HL-60 (cell line): Measurements from ENCODE around the gene GFY.

Source experiments
- DNase-seq, 2 experiments: peaks; one replicate each; pipeline ENCODE4 v3.0.0-alpha.2; 2010 to 2020; ENCODE audit warnings: low read depth in 1 of 2, low spot score in 1 of 2
- H3K27ac ChIP-seq: fragments of 250-450 bp; sonication (Bioruptor Pico); replicated peaks from 2 replicates; pipeline ENCODE4 v1.5.1; 2020; ENCODE audit warnings: mild to moderate bottlenecking, moderate library complexity
- H3K27me3 ChIP-seq: fragments of 250-450 bp; sonication (Bioruptor Pico); 2 replicates; pipeline ENCODE4 v1.5.1; 2021; ENCODE audit warnings: mild to moderate bottlenecking, moderate library complexity; ENCODE audit not compliant: insufficient read depth, poor library complexity, severe bottlenecking
- H3K4me3 ChIP-seq: replicated peaks from 2 replicates; pipeline ENCODE4 v1.5.1; 2011; ENCODE audit warnings: mild to moderate bottlenecking, control low read depth, low read length; ENCODE audit not compliant: insufficient read depth
- GABPA ChIP-seq: IDR thresholded peaks from 2 replicates; pipeline ENCODE4 v1.6.1; 2012; ENCODE audit warnings: low read depth
- POLR2AphosphoS5 ChIP-seq: IDR thresholded peaks from 2 replicates; pipeline ENCODE4 v1.6.1; 2012; ENCODE audit warnings: low read depth
- SPI1 ChIP-seq: IDR thresholded peaks from 2 replicates; pipeline ENCODE4 v1.6.1; 2012; ENCODE audit warnings: low read depth, mild to moderate bottlenecking, borderline replicate concordance
- TF ChIP-seq, protein P1 (sequence below): IDR thresholded peaks from 2 replicates; pipeline ENCODE4 v1.6.1; 2012; ENCODE audit warnings: low read depth; ENCODE audit not compliant: insufficient replicate concordance
- TF ChIP-seq, protein P2 (sequence below): IDR thresholded peaks from one replicate; pipeline ENCODE4 v1.5.1; 2011; ENCODE audit warnings: low read length, control low read depth, inconsistent platforms; ENCODE audit not compliant: insufficient read depth

The GFY gene

DNA sequence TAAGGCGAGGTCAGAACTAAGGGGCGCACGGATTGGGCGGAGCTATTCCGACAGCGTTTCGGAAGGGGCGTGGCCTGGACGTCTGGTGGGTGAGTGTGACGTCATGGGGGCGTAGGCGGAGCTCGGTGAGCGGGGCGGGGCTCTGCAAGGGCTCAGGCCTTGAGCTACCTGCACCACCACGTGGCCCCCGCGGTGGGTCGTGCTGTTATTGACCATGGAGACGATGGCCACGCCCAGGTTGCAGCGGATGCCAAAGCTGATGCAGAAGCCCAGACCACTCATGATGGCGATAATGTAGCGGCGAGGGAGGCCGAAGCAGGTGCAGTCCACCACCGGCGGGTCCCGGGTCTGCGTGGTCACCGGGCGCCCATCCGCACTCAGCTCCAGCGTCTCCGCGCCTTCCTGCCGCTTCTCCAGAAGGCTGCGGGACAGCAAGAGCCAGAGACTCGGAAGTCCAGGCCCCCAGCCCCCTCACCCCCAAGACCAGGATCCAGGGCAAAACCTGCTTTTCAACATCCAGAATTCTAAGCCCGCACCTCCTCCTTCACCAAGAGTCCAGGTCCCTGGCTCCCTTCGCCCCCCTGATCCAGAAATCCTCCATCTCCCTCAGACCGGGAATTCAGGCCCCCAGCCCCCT, 11.3 kb downstream of the GFY start:
- peaks cover 50% of the 10 kb centered on the region for H3K27me3 ChIP-seq
- no peak overlapping the region for H3K4me3 ChIP-seq
- TF ChIP-seq, protein P1, sequence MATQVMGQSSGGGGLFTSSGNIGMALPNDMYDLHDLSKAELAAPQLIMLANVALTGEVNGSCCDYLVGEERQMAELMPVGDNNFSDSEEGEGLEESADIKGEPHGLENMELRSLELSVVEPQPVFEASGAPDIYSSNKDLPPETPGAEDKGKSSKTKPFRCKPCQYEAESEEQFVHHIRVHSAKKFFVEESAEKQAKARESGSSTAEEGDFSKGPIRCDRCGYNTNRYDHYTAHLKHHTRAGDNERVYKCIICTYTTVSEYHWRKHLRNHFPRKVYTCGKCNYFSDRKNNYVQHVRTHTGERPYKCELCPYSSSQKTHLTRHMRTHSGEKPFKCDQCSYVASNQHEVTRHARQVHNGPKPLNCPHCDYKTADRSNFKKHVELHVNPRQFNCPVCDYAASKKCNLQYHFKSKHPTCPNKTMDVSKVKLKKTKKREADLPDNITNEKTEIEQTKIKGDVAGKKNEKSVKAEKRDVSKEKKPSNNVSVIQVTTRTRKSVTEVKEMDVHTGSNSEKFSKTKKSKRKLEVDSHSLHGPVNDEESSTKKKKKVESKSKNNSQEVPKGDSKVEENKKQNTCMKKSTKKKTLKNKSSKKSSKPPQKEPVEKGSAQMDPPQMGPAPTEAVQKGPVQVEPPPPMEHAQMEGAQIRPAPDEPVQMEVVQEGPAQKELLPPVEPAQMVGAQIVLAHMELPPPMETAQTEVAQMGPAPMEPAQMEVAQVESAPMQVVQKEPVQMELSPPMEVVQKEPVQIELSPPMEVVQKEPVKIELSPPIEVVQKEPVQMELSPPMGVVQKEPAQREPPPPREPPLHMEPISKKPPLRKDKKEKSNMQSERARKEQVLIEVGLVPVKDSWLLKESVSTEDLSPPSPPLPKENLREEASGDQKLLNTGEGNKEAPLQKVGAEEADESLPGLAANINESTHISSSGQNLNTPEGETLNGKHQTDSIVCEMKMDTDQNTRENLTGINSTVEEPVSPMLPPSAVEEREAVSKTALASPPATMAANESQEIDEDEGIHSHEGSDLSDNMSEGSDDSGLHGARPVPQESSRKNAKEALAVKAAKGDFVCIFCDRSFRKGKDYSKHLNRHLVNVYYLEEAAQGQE, result no peak
- no peak for TF ChIP-seq GABPA
- no peak overlapping the region for H3K27ac ChIP-seq
- no peak for DNase-seq

GRCh38 chr19:49437231-49437630, 12.0 kb downstream of the GFY start:
- TF ChIP-seq SPI1, result no peak
- Histone ChIP-seq H3K27me3 (peaks cover 56% of the 10 kb centered on the region), H3K27ac (no peak overlapping the region), H3K4me3 (no peak overlapping the region)
- no peak for DNase-seq

GRCh38 chr19:49438261-49438660, 13.1 kb downstream of the GFY start:
- Histone ChIP-seq H3K4me3 (no peak overlapping the region), H3K27ac (no peak overlapping the region), H3K27me3 (peaks cover 59% of the 10 kb centered on the region)
- DNase-seq, result no peak
- TF ChIP-seq SPI1, result no peak

DNA sequence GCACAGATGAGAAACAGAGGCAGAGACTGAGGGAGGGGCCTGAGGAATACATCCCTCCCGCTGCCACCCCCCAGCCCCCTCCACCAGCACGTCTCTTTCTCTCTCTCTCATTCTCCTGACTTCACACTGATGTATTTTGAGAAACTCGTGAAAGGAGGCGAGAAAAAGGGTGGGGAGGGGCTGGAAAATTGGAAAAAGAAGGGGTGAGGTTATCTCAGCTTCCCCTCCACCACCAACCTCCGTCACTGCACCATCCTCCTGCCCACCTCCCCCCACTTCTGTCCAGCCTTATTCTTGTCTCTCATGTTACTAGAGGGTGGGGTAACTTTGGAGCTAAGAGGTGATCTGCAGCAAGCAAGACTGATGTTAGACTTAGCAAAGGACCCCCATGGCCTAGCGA, 14.6 kb downstream of the GFY start:
- no peak overlapping the region for H3K27ac ChIP-seq
- DNase-seq, result no peak
- peaks cover 57% of the 10 kb centered on the region for H3K27me3 ChIP-seq

More for the DNA sequence above, 14.6 kb downstream of the GFY start:
- H3K4me3 ChIP-seq, result no peak overlapping the region
- TF ChIP-seq SPI1 (no peak), GABPA (no peak), POLR2AphosphoS5 (no peak)
- TF ChIP-seq, protein P2, sequence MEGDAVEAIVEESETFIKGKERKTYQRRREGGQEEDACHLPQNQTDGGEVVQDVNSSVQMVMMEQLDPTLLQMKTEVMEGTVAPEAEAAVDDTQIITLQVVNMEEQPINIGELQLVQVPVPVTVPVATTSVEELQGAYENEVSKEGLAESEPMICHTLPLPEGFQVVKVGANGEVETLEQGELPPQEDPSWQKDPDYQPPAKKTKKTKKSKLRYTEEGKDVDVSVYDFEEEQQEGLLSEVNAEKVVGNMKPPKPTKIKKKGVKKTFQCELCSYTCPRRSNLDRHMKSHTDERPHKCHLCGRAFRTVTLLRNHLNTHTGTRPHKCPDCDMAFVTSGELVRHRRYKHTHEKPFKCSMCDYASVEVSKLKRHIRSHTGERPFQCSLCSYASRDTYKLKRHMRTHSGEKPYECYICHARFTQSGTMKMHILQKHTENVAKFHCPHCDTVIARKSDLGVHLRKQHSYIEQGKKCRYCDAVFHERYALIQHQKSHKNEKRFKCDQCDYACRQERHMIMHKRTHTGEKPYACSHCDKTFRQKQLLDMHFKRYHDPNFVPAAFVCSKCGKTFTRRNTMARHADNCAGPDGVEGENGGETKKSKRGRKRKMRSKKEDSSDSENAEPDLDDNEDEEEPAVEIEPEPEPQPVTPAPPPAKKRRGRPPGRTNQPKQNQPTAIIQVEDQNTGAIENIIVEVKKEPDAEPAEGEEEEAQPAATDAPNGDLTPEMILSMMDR, result no peak
- TF ChIP-seq, protein P1, result no peak
